Breast epithelium (tissue), 4 donors: ENCODE results near the gene EHD4. TPM values are rescaled to one million over a fixed set of nuclear protein-coding genes. Genes with fewer than 3 reads are reported as not detected.

Source experiments
- DNase-seq, 2 donors: peaks; one replicate each; pipeline ENCODE4 v3.0.0-alpha.2; 2019; ENCODE audit warnings: low spot score in 2 of 2
- H3K27ac ChIP-seq, 2 donors: fragments of 200-600 bp; sonication (generic) in 1 of 2; one replicate each; pipeline ENCODE4 v1.5.1; 2016 to 2019; ENCODE audit warnings: mild to moderate bottlenecking in 1 of 2
- H3K27me3 ChIP-seq, 2 donors: fragments of 200-600 bp; sonication (generic) in 1 of 2; one replicate each; pipeline versions ENCODE4 v1.5.1 to v1.6.0; 2017 to 2019; ENCODE audit warnings: control low read depth in 1 of 2, mild to moderate bottlenecking in 1 of 2
- H3K36me3 ChIP-seq: fragments of 200-600 bp; one replicate; pipeline ENCODE4 v1.5.1; 2019
- H3K4me1 ChIP-seq, 2 donors: fragments of 200-600 bp; sonication (generic); one replicate each; pipeline ENCODE4 v1.5.1; 2016 to 2019; ENCODE audit warnings: control low read depth in 1 of 2
- H3K4me3 ChIP-seq, 3 donors: fragments of 200-600 bp; sonication (generic); 1 replicate in 2 of 3; 2 replicates in 1 of 3; pipeline ENCODE4 v1.5.1; 2016 to 2019; ENCODE audit warnings: mild to moderate bottlenecking in 3 of 3, moderate library complexity in 2 of 3
- H3K9me3 ChIP-seq, 2 donors: fragments of 200-600 bp; sonication (generic) in 1 of 2; one replicate each; pipeline ENCODE4 v1.5.1; 2016 to 2019; ENCODE audit warnings: control low read depth in 1 of 2
- POLR2A ChIP-seq: fragments of 450-650 bp; IDR thresholded peaks from one replicate; pipeline ENCODE4 v1.6.1; 2016; ENCODE audit warnings: antibody characterized with exemption, mild to moderate bottlenecking, moderate library complexity
- POLR2AphosphoS5 ChIP-seq, 3 donors: sonication (generic); formaldehyde crosslinking; IDR thresholded peaks; one replicate each; pipeline ENCODE4 v1.6.1; 2017; ENCODE audit warnings: antibody characterized with exemption in 3 of 3
- intact Hi-C: fragments of 100-400 bp; cut with DNase I; formaldehyde crosslinking; loops from one replicate; pipeline ENCODE4 v1.15.1; 2023; ENCODE audit warnings: low total_unique reads
- total RNA-seq, 3 donors: library from RNA; depleted of rRNA; stranded (reverse); fragments of >200 nt; gene quantifications; one replicate each; pipeline ENCODE4 v1.1.0, GENCODE V29; 2016
- TF ChIP-seq, protein P1 (sequence below), 3 donors: fragments of 450-650 bp; IDR thresholded peaks; one replicate each; pipeline ENCODE4 v1.5.1; 2016 to 2017; ENCODE audit warnings: antibody characterized with exemption in 3 of 3, mild to moderate bottlenecking in 3 of 3, moderate library complexity in 3 of 3

The EHD4 gene
- total RNA-seq, 3 donors from 2014 or later: 30.2 to 30.5 (median 30.4) TPM

DNA sequence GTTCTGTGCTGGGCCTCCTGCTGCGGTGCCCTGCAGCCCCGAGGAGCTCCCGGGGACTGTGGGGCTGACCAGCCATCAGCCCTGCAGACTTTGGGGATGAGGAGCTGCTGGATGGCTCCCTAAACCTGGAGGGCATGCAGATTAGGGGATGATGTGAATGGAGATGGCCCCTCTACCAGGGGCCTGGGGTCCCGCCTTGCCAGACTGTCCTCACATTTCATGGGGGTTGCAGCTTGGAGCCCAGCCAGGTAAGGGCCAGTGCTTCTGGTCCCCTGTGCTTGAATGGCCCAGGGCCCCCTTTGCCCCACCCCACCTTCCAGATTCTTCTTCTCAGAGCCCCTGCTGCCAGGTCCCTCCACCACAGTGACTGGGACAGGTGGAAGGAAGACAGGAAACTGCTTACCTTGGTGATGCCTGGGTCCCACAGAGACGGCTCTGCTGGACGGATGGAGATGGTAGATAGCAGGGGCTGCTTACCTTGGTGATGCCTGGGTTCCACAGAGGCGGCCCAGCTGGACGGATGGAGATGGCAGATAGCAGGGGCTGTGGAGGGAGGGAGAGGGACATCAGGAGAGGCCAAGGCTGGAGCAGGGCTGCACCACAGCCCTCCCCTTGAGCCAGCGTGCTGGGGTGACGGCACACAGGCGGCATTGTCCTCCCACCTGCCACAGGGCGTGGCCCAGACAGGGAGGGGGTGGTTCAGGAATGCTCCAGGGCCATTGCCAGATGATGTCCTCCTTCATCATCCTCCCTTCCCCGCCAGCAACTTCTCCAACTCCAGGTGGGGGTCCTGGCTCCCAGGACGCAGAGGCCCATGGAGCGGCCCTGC is 78.7 kb downstream of the EHD4 start, which contains the start of gene SPTBN5:
SPTBN5 (minus strand) TSS at position 632 of the 829 bp plus-strand sequence; CDS start at position 76, 556 bp downstream.
- Histone ChIP-seq H3K9me3 (no peaks in the 10 kb centered on the region), H3K27ac (peak within 1 kb of the TSS; percentile 66 to 78), H3K36me3 (no peaks in the 10 kb centered on the region), H3K4me3 (peak within 1 kb of the TSS; percentile 4 to 53 (median 37)), H3K27me3 (no peaks in the 10 kb centered on the region), H3K4me1 (peaks cover 5 to 19% of the 10 kb centered on the region in 2 donors)
- intact Hi-C loops: loop anchor here (10.0 kb wide), 1 partner anchor 321 kb away; no protein-coding TSS in a partner anchor
- DNase-seq: peak in 1 of 2 donors; percentile 58
- TF ChIP-seq POLR2AphosphoS5 (IDR thresholded peaks at IDR 0.05) (no peak), POLR2A (no peak)
- TF ChIP-seq, protein P1, sequence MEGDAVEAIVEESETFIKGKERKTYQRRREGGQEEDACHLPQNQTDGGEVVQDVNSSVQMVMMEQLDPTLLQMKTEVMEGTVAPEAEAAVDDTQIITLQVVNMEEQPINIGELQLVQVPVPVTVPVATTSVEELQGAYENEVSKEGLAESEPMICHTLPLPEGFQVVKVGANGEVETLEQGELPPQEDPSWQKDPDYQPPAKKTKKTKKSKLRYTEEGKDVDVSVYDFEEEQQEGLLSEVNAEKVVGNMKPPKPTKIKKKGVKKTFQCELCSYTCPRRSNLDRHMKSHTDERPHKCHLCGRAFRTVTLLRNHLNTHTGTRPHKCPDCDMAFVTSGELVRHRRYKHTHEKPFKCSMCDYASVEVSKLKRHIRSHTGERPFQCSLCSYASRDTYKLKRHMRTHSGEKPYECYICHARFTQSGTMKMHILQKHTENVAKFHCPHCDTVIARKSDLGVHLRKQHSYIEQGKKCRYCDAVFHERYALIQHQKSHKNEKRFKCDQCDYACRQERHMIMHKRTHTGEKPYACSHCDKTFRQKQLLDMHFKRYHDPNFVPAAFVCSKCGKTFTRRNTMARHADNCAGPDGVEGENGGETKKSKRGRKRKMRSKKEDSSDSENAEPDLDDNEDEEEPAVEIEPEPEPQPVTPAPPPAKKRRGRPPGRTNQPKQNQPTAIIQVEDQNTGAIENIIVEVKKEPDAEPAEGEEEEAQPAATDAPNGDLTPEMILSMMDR (IDR thresholded peaks at IDR 0.05): no peak

- peaks cover 5 to 19% of the 10 kb centered on the region in 2 donors for H3K4me1 ChIP-seq
- H3K36me3 ChIP-seq: no peaks in the 10 kb centered on the region
- H3K9me3 ChIP-seq: no peaks in the 10 kb centered on the region
- no peaks in the 10 kb centered on the region for H3K27me3 ChIP-seq
- peak overlapping the region; percentile 66 to 78 for H3K27ac ChIP-seq
- intact Hi-C loops: loop anchor here (10.0 kb wide), 1 partner anchor 322 kb away; no protein-coding TSS in a partner anchor
- peak overlapping the region in 2 of 3 donors; percentile 37 to 53 for H3K4me3 ChIP-seq
- peak; percentile 87 to 88 for DNase-seq
- no peak for TF ChIP-seq POLR2A
- TF ChIP-seq, protein P1 (IDR thresholded peaks at IDR 0.05): no peak
- peak in 1 of 3 donors; percentile 25 for TF ChIP-seq POLR2AphosphoS5 (IDR thresholded peaks at IDR 0.05)
Measured at GRCh38 chr15:41892621-41893421, 79.5 kb downstream of the EHD4 start.

GRCh38 chr15:41891946-41892345 is 80.4 kb downstream of the EHD4 start:
- Histone ChIP-seq H3K27ac (peak overlapping the region; percentile 66 to 78), H3K4me3 (no peak overlapping the region), H3K36me3 (no peaks in the 10 kb centered on the region), H3K9me3 (no peaks in the 10 kb centered on the region), H3K27me3 (no peaks in the 10 kb centered on the region), H3K4me1 (peaks cover 5 to 19% of the 10 kb centered on the region in 2 donors)
- intact Hi-C loops: loop anchor here (10.0 kb wide), 1 partner anchor 323 kb away; no protein-coding TSS in a partner anchor
- TF ChIP-seq POLR2AphosphoS5 (IDR thresholded peaks at IDR 0.05) (no peak), POLR2A (no peak)
- TF ChIP-seq, protein P1 (IDR thresholded peaks at IDR 0.05): no peak
- DNase-seq: no peak

DNA sequence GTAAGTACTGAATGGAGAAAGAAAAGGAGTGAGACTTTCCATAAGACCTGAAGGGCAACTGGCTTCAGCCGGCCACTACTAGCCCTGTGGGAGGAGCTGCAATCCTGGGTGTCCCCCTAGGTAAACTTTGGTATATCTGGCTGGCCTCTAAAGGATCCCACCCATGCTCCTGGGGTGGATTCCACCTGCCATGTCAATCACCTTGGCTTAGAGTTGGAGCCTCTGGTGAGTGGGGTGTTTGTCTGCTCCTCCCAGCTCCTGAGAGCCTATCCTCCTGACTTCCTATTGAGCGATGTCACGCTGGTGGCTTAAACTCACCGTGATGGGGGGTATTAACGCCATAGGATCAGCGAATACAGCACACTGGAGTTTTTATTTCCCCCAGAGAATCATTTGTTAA is 81.1 kb downstream of the EHD4 start:
- no peak for DNase-seq
- Histone ChIP-seq H3K4me3 (no peak overlapping the region), H3K4me1 (peaks cover 5 to 19% of the 10 kb centered on the region in 2 donors), H3K9me3 (no peaks in the 10 kb centered on the region), H3K36me3 (no peaks in the 10 kb centered on the region), H3K27me3 (no peaks in the 10 kb centered on the region), H3K27ac (no peak overlapping the region)
- intact Hi-C loops: loop anchor here (10.0 kb wide), 1 partner anchor 324 kb away; no protein-coding TSS in a partner anchor
- TF ChIP-seq, protein P1 (IDR thresholded peaks at IDR 0.05): no peak
- no peak for TF ChIP-seq POLR2A
- TF ChIP-seq POLR2AphosphoS5 (IDR thresholded peaks at IDR 0.05): no peak
